ENCODE measurements around the gene GDPGP1. TPM values are rescaled to one million over a fixed set of nuclear protein-coding genes. Genes with fewer than 3 reads are reported as not detected.

GDPGP1 gene
- polyA plus RNA-seq, 1 donor from 2014 or later, result 4.3 TPM

DNA sequence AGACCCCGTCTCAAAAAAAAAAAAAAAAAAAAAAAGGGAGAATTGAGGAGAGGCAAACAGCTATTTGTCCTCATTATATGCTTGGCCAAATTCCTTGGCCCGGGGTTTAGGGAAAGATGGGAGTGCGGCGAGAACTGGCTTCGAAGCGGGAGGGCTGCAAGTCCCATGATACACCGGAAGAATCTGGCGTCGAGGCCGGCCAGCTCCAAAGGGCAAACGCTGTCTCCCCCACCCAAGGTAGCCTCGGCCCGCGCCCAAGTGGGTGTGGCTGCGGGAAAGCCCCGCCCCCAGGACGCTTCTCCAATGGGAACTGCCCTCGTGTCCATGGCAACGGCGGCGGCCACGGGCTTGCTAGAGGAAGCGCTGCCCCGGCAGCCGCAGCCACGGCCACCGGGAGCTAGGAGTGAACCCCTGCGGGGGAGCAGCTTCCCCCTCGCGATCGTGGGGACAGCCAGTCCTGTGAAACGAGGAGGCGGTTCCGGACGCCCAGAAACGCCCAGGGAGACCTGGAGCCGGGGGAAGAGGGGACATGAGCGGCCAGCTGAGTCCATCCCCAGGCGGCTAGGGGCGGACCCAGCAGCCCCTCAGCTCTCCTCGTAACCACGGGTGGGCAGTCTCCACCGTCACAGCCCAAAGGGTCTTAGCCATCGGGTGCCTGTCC is 15.3 kb downstream of the GDPGP1 start, which contains the start of gene TTLL13:
TTLL13 (plus strand) TSS at position 354 of the 661 bp plus-strand sequence. CDS start 1,075 bp downstream, outside the sequence.
- H3K4me3 ChIP-seq (ENCODE audit: low read length), result peak within 1 kb of the TSS; percentile 87
- H3K36me3 ChIP-seq (ENCODE audit: insufficient read depth, low read length), result no peaks in the 10 kb centered on the region
- no peaks in the 10 kb centered on the region for H3F3A ChIP-seq (ENCODE audit: insufficient read depth, low read length, poor library complexity, severe bottlenecking)
- no peaks in the 10 kb centered on the region for H3K27me3 ChIP-seq (ENCODE audit: insufficient read depth, low read depth, low read length)
- TF ChIP-seq MXI1 (conservative IDR thresholded peaks at IDR 0.05; ENCODE audit: poor library complexity, severe bottlenecking) (peak; percentile 89), RAD21 (conservative IDR thresholded peaks at IDR 0.05) (no peak), SMC3 (conservative IDR thresholded peaks at IDR 0.05; ENCODE audit: poor library complexity) (peak; percentile 50), CTCF (IDR thresholded peaks at IDR 0.05; ENCODE audit: poor library complexity, severe bottlenecking) (peak; percentile 42), EZH2 (IDR thresholded peaks at IDR 0.05; ENCODE audit: borderline replicate concordance, insufficient read depth, low read length, poor library complexity, severe bottlenecking) (no peak), POLR2AphosphoS5 (IDR thresholded peaks at IDR 0.05) (peak; percentile 71), TAF1 (IDR thresholded peaks at IDR 0.05; ENCODE audit: low read depth) (peak; percentile 36)
- H3K79me2 ChIP-seq (replicated peaks; ENCODE audit: insufficient read depth, low read length), result no peaks in the 10 kb centered on the region
- H3K9ac ChIP-seq (ENCODE audit: low read length), result peak within 1 kb of the TSS; percentile 65
- H2AFZ ChIP-seq (ENCODE audit: low read depth, low read length), result peak within 1 kb of the TSS; percentile 76
- H3K9me2 ChIP-seq (ENCODE audit: insufficient read depth, low read length), result no peaks in the 10 kb centered on the region
- H3K9me3 ChIP-seq (ENCODE audit: low read length), result no peaks in the 10 kb centered on the region
- H3K4me2 ChIP-seq (ENCODE audit: low read length), result peak within 1 kb of the TSS; percentile 55
- no peaks in the 10 kb centered on the region for H4K20me1 ChIP-seq (ENCODE audit: insufficient read depth)
- peak within 1 kb of the TSS; percentile 23 for H3K27ac ChIP-seq (ENCODE audit: low read length)

DNA sequence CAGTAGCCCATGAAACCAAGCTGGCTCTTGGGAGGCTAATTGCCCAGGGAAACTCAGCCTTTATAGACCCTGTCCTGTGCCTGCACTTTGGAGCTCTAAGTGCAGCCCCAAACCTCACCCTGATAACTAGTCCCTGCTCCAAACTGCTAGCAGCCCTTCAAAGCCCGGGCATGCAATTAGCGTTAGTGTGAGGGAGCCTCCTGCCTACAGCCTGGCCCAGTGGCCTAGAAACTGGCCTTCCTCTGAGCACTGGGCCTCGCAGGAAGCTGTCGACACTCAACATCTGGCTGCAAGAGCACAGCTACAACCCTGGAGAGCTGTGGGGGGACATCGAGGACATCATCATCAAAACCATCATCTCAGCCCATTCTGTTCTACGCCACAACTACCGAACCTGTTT is 23.8 kb downstream of the GDPGP1 start:
- Histone ChIP-seq H3K9me3 (ENCODE audit: low read length) (no peaks in the 10 kb centered on the region), H4K20me1 (ENCODE audit: insufficient read depth) (no peaks in the 10 kb centered on the region), H3K9me2 (ENCODE audit: insufficient read depth, low read length) (no peaks in the 10 kb centered on the region), H3K4me3 (ENCODE audit: low read length) (no peak overlapping the region), H3K4me2 (ENCODE audit: low read length) (no peak overlapping the region), H3K36me3 (ENCODE audit: insufficient read depth, low read length) (no peaks in the 10 kb centered on the region), H2AFZ (ENCODE audit: low read depth, low read length) (no peak overlapping the region), H3K27me3 (ENCODE audit: insufficient read depth, low read depth, low read length) (no peaks in the 10 kb centered on the region), H3F3A (ENCODE audit: insufficient read depth, low read length, poor library complexity, severe bottlenecking) (no peaks in the 10 kb centered on the region), H3K9ac (ENCODE audit: low read length) (no peak overlapping the region), H3K27ac (ENCODE audit: low read length) (no peak overlapping the region), H3K79me2 (replicated peaks; ENCODE audit: insufficient read depth, low read length) (no peaks in the 10 kb centered on the region)
- no peak for TF ChIP-seq SMC3 (conservative IDR thresholded peaks at IDR 0.05; ENCODE audit: poor library complexity)
- TF ChIP-seq RAD21 (conservative IDR thresholded peaks at IDR 0.05), result no peak
- no peak for TF ChIP-seq POLR2AphosphoS5 (IDR thresholded peaks at IDR 0.05)
- no peak for TF ChIP-seq CTCF (IDR thresholded peaks at IDR 0.05; ENCODE audit: poor library complexity, severe bottlenecking)
- TF ChIP-seq REST (IDR thresholded peaks at IDR 0.05; ENCODE audit: borderline replicate concordance), result no peak
- TF ChIP-seq MXI1 (conservative IDR thresholded peaks at IDR 0.05; ENCODE audit: poor library complexity, severe bottlenecking), result no peak
- no peak for TF ChIP-seq TAF1 (IDR thresholded peaks at IDR 0.05; ENCODE audit: low read depth)
- no peak for TF ChIP-seq EZH2 (IDR thresholded peaks at IDR 0.05; ENCODE audit: borderline replicate concordance, insufficient read depth, low read length, poor library complexity, severe bottlenecking)
- no peak for TF ChIP-seq EP300 (conservative IDR thresholded peaks at IDR 0.05; ENCODE audit: poor library complexity, severe bottlenecking)

Data from neural cell (in vitro differentiated cells).